K562 (cell line): ENCODE measurements around the gene CYP4F12. TPM values are rescaled to one million over a fixed set of nuclear protein-coding genes. Genes with fewer than 3 reads are reported as not detected.

Experiments used
- ATAC-seq: fragments of 200-7000 bp; cut with Tn5 transposase; 3 replicates; pipeline ENCODE4 v1.9.1; 2020; ENCODE audit warnings: moderate library complexity
- BruUV-seq: library from RNA; stranded (reverse); fragments of 400-500 nt; replicated peaks from 2 replicates; lab custom pipeline; 2021; lab: Mats Ljungman, UMichigan
- CTCF ChIA-PET: fragments of 300-600 bp; formaldehyde crosslinking; extraction: SDS; loops from one replicate; lab custom pipeline; 2021; ENCODE audit warnings: low intra/inter-chr PET ratio; lab: Yijun Ruan, JAX
- POLR2A ChIA-PET: fragments of 300-600, 350-650 bp; sonication (Branson Sonifier 250); formaldehyde crosslinking; extraction: SDS; loops from one replicate; lab custom pipeline; 2021; ENCODE audit warnings: antibody characterized with exemption, inconsistent platforms; lab: Yijun Ruan, JAX
- DNase-seq, 4 experiments: peaks; one replicate each; pipeline versions ENCODE4 v3.0.0 to v3.0.0-alpha.2; 2011 to 2018; ENCODE audit warnings: low spot score in 3 of 4, mixed read lengths in 3 of 4; ENCODE audit errors: extremely low read depth in 1 of 4
- FAIRE-seq: peaks from 2 replicates; lab custom pipeline; 2011; peaks lifted over from hg19 to GRCh38; lab: Jason Lieb, UNC
- H2AFZ ChIP-seq: 2 replicates; pipeline ENCODE4 v1.6.0; 2011; ENCODE audit warnings: low read depth, low read length, control low read depth, inconsistent platforms
- H3K27ac ChIP-seq: fragments of 200-600 bp; 3 replicates; pipeline ENCODE4 v1.8.0; 2011; ENCODE audit warnings: low read depth, mild to moderate bottlenecking, control low read depth, inconsistent platforms, low read length, moderate library complexity, mixed read lengths; ENCODE audit errors: extremely low read depth
- H3K27me3 ChIP-seq, 2 experiments: fragments of 300-600 bp in 1 of 2; 2 replicates in 1 of 2; 3 replicates in 1 of 2; pipeline versions ENCODE4 v1.6.0 to v1.8.0; 2011; ENCODE audit warnings: inconsistent platforms in 2 of 2, low read length in 2 of 2, mild to moderate bottlenecking in 1 of 2, mixed read lengths in 1 of 2, moderate library complexity in 1 of 2; ENCODE audit not compliant: control insufficient read depth in 2 of 2, insufficient read depth in 2 of 2
- H3K36me3 ChIP-seq: fragments of 300-600 bp; 3 replicates; pipeline ENCODE4 v1.8.0; 2011; ENCODE audit warnings: mild to moderate bottlenecking, low read length, inconsistent platforms; ENCODE audit not compliant: control insufficient read depth, insufficient read depth
- H3K4me1 ChIP-seq, 2 experiments: fragments of 200-600 bp in 1 of 2; replicated peaks in 1 of 2; 2 replicates in 1 of 2; 3 replicates in 1 of 2; pipeline versions ENCODE4 v1.5.1 to v1.8.0; 2011; ENCODE audit warnings: inconsistent platforms in 2 of 2, low read length in 2 of 2, mild to moderate bottlenecking in 1 of 2, mixed read lengths in 1 of 2, moderate library complexity in 1 of 2; ENCODE audit not compliant: control insufficient read depth in 2 of 2, insufficient read depth in 2 of 2
- H3K4me2 ChIP-seq: 2 replicates; pipeline ENCODE4 v1.6.1; 2011; ENCODE audit warnings: low read length, control low read depth, inconsistent platforms, mixed read lengths; ENCODE audit not compliant: insufficient read depth
- H3K4me3 ChIP-seq: fragments of 200-600 bp; sonication (generic), shearing (Covaris generic); 2 replicates; pipeline ENCODE4 v1.5.1; 2016; ENCODE audit warnings: control low read depth, inconsistent platforms
- H3K79me2 ChIP-seq: fragments of 200-600 bp; 3 replicates; pipeline ENCODE4 v1.8.0; 2011; ENCODE audit warnings: low read length, inconsistent platforms; ENCODE audit not compliant: control insufficient read depth, insufficient read depth
- H3K9ac ChIP-seq, 2 experiments: 2 replicates each; pipeline versions ENCODE4 v1.6.0 to v1.6.1; 2011; ENCODE audit warnings: low read depth in 2 of 2, low read length in 2 of 2, control low read depth in 1 of 2, inconsistent platforms in 1 of 2, mild to moderate bottlenecking in 1 of 2, mixed read lengths in 1 of 2; ENCODE audit not compliant: insufficient read depth in 1 of 2
- H3K9me1 ChIP-seq: one replicate; pipeline ENCODE4 v1.6.0; 2011; ENCODE audit warnings: inconsistent platforms, mild to moderate bottlenecking, low read length, moderate library complexity; ENCODE audit not compliant: control insufficient read depth, insufficient read depth
- H3K9me3 ChIP-seq: replicated peaks from 2 replicates; pipeline ENCODE4 v1.5.1; 2011; ENCODE audit warnings: low read depth, low read length, inconsistent platforms; ENCODE audit not compliant: control insufficient read depth, insufficient read depth
- H4K20me1 ChIP-seq: replicated peaks from 2 replicates; pipeline ENCODE4 v1.6.1; 2011; ENCODE audit warnings: low read length, inconsistent platforms, mixed read lengths; ENCODE audit not compliant: control insufficient read depth, insufficient read depth
- WGBS: fragments of 100-300 bp; shearing (Covaris generic); methylation state at CpG from one replicate; pipeline ENCODE4 v1.1.6; 2016; ENCODE audit warnings: low coverage, mixed read lengths; ENCODE audit not compliant: insufficient coverage; ENCODE audit errors: missing lambda C conversion rate; 5-methylcytosine and 5-hydroxymethylcytosine counted together
- in situ Hi-C: fragments of 300-500 bp; cut with MboI; formaldehyde crosslinking; loops from 4 replicates; pipeline ENCODE4 v1.15.0; 2018; ENCODE audit warnings: inconsistent platforms, mixed read lengths
- intact Hi-C: fragments of 100-400 bp; cut with micrococcal nuclease; formaldehyde crosslinking; loops from 2 replicates; pipeline ENCODE4 v1.14.2; 2022
- polyA plus RNA-seq, 8 experiments: library from polyadenylated mRNA; depleted of rRNA in 4 of 8; stranded (reverse) in 5 of 8; unstranded in 3 of 8; fragments of >200 nt; fragmentation: Nextera tagmentation in 2 of 8; fragmentation: Illumina TruSeq in 1 of 8; extraction: Ambion mirVana in 2 of 8; extraction: Trizol in 1 of 8; gene quantifications; 2 replicates each; pipeline versions ENCODE4 v1.2.1 to v1.2.3, GENCODE V29; 2011 to 2014; ENCODE audit warnings: inconsistent platforms in 1 of 8, missing spikeins in 1 of 8
- total RNA-seq, 7 experiments: library from RNA; depleted of rRNA in 6 of 7; stranded (reverse); fragments of >200 nt in 6 of 7; fragmentation: Illumina TruSeq in 2 of 7; extraction: Trizol in 2 of 7; gene quantifications; 2 replicates each; pipeline versions ENCODE4 v1.2.1 to v1.2.3, GENCODE V29; 2011 to 2021; ENCODE audit warnings: low replicate concordance in 1 of 7
- TF ChIP-seq, protein P1 (sequence below): fragments of 250-450 bp; sonication (Bioruptor Pico); IDR thresholded peaks from 2 replicates; pipeline ENCODE4 v1.5.0; 2021; ENCODE audit warnings: mild to moderate bottlenecking, moderate library complexity
- TF ChIP-seq, protein P2 (sequence below), 2 experiments: fragments of 150-350 bp in 1 of 2; IDR thresholded peaks; 2 replicates each; pipeline ENCODE4 v1.6.1; 2012 to 2016; ENCODE audit warnings: low read depth in 2 of 2, low read length in 2 of 2, mild to moderate bottlenecking in 1 of 2, moderate library complexity in 1 of 2

The CYP4F12 gene
- total and polyA plus RNA-seq, 9 of the 15 experiments (the other 6 are each of a cell fraction or from before 2014, with no cell fraction given), result not detected

DNA sequence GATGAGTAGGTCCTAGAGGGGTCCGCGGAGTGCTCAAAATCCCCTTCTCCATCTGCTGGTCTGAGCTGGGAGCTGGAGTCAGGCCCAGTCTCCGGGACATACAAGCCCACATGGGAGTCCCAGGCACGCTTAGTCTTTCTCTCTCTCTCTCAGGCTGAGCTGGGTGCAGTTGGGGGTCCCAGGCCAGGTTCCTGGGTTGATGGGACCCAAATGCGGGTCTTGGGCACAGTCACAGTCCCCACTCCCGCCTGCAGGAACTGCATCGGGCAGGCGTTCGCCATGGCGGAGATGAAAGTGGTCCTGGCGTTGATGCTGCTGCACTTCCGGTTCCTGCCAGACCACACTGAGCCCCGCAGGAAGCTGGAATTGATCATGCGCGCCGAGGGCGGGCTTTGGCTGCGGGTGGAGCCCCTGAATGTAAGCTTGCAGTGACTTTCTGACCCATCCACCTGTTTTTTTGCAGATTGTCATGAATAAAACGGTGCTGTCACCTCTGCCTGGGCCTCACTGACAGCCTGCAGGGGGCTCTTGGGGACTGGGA, 23.8 kb downstream of the CYP4F12 start:
- H3K36me3 ChIP-seq, result no peaks in the 10 kb centered on the region
- TF ChIP-seq, protein P1, sequence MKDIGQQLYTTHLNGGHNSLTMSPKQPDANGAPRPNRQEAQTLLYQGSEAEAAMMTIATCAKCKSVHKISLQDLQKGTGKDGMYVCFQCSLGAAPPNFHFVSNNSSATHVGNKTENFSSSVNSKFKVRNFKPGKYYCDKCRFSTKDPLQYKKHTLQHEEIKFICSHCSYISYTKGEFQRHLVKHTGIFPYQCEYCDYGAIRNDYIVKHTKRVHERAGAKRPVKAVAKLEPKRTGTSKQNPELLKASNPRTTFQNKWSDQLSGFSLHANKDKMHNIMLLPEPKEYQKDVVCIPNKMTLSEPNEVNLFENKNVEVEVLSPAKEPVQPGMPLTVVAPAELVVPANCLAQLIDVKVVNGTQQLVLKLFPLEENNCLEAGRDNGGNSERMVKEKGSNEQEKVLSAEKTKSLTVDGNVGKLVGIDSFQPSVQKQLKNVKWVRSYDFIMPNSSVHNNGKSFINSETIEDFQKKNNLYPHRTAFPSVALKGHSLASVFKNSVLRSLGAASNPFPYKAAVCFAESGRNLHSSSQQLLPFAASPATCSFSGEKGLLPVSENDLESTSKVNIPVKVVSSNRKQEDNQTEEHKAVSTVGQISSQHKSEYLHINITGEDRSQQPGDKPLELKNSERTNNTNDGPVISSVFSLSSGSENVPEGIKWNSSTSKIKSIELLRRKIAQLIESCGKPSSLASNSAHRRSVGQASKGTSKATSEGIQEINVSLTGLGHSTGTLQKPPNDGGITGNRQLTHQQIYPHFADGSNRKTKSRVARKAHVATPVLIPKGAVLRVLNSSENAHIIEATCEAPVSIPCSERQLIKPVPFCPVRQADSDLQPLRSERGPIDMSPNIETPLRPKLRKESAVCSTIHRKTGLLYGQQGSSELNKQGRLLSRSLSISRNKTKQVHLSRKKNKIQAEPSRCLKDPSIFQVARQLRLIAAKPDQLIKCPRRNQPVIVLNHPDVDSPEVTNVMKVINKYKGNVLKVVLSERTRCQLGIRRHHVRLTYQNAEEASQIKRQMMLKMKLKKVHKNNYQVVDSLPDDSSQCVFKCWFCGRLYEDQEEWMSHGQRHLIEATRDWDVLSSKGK, result no peak
- TF ChIP-seq, protein P2, sequence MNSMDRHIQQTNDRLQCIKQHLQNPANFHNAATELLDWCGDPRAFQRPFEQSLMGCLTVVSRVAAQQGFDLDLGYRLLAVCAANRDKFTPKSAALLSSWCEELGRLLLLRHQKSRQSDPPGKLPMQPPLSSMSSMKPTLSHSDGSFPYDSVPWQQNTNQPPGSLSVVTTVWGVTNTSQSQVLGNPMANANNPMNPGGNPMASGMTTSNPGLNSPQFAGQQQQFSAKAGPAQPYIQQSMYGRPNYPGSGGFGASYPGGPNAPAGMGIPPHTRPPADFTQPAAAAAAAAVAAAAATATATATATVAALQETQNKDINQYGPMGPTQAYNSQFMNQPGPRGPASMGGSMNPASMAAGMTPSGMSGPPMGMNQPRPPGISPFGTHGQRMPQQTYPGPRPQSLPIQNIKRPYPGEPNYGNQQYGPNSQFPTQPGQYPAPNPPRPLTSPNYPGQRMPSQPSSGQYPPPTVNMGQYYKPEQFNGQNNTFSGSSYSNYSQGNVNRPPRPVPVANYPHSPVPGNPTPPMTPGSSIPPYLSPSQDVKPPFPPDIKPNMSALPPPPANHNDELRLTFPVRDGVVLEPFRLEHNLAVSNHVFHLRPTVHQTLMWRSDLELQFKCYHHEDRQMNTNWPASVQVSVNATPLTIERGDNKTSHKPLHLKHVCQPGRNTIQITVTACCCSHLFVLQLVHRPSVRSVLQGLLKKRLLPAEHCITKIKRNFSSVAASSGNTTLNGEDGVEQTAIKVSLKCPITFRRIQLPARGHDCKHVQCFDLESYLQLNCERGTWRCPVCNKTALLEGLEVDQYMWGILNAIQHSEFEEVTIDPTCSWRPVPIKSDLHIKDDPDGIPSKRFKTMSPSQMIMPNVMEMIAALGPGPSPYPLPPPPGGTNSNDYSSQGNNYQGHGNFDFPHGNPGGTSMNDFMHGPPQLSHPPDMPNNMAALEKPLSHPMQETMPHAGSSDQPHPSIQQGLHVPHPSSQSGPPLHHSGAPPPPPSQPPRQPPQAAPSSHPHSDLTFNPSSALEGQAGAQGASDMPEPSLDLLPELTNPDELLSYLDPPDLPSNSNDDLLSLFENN (IDR thresholded peaks at IDR 0.05; ENCODE audit: low read depth in 2 of 2, low read length in 2 of 2), result no peak

More for the DNA sequence above, 23.8 kb downstream of the CYP4F12 start:
- ATAC-seq, result peak; percentile 57; the same call in 1 of the 3 replicates
- peak in 1 of 4 experiments; percentile 18 for DNase-seq
- 3% methylated on average over 18 of the region's 19 CpGs for WGBS
- H3K9ac ChIP-seq, result no peak overlapping the region
- intact Hi-C loops, result no loop called here
- no TSS peak for BruUV-seq
- H3K4me2 ChIP-seq, result no peak overlapping the region; the same call in 1 of the 2 replicates
- H3K79me2 ChIP-seq, result no peaks in the 10 kb centered on the region
- H3K27ac ChIP-seq, result no peak overlapping the region
- POLR2A ChIA-PET, result no interaction called here
- no peak for FAIRE-seq
- H2AFZ ChIP-seq, result peak overlapping the region; percentile 65; the same call in 1 of the 2 replicates
- H3K27me3 ChIP-seq, result peaks cover 0 to 4% of the 10 kb centered on the region in 2 experiments; a peak in 1 of 5 replicates
- in situ Hi-C loops, result no loop called here
- no peaks in the 10 kb centered on the region for H4K20me1 ChIP-seq
- no peaks in the 10 kb centered on the region for H3K9me1 ChIP-seq
- H3K9me3 ChIP-seq, result no peaks in the 10 kb centered on the region
- peak overlapping the region; percentile 12; the same call in 1 of the 2 replicates for H3K4me3 ChIP-seq
- H3K4me1 ChIP-seq, result peaks cover 0 to 4% of the 10 kb centered on the region in 2 experiments; a peak in 2 of 5 replicates
- CTCF ChIA-PET, result no interaction called here
